H7 (cell line): Measurements from ENCODE around the gene SLC25A30. TPM values are rescaled to one million over a fixed set of nuclear protein-coding genes. Genes with fewer than 3 reads are reported as not detected.
A peak's percentile ranks its signal among the peaks of the same experiment; 100 is the strongest.
"Not testable (repeated sequence)": the region's sequence is repeated elsewhere in the genome, so short reads cannot be mapped to it uniquely, and the experiment has no call there.

Source experiments
- DNase-seq: peaks from one replicate; pipeline ENCODE4 v3.0.0; 2012
- H3K27me3 ChIP-seq: 2 replicates; pipeline ENCODE4 v1.6.0; 2011; ENCODE audit warnings: mild to moderate bottlenecking, low read length; ENCODE audit not compliant: control insufficient read depth, insufficient read depth
- H3K36me3 ChIP-seq: replicated peaks from 2 replicates; pipeline ENCODE4 v1.5.1; 2011; ENCODE audit warnings: low read length; ENCODE audit not compliant: control insufficient read depth, insufficient read depth
- H3K4me3 ChIP-seq: 2 replicates; pipeline ENCODE4 v1.5.1; 2011; ENCODE audit warnings: low read depth, mild to moderate bottlenecking, control low read depth, low read length, moderate library complexity; ENCODE audit not compliant: insufficient read depth
- total RNA-seq: library from RNA; depleted of rRNA; stranded (reverse); fragments of >200 nt; shearing (Covaris generic); gene quantifications from 2 replicates; pipeline ENCODE4 v1.2.3, GENCODE V29; 2014

The SLC25A30 gene
- total RNA-seq, 1 experiment from 2014 or later, result 1.0 TPM

- H3K27me3 ChIP-seq, result peaks cover 5% of the 10 kb centered on the region
- H3K4me3 ChIP-seq, result no peak overlapping the region
- H3K36me3 ChIP-seq, result peaks cover 1% of the 10 kb centered on the region; the same call in 1 of the 2 replicates
- DNase-seq, result no peak
These were observed 5.7 kb downstream of the SLC25A30 start for GRCh38 chr13:45412274-45413049.

GRCh38 chr13:45411631-45412030 lies 6.5 kb downstream of the SLC25A30 start:
- Histone ChIP-seq H3K36me3 (peaks cover 1% of the 10 kb centered on the region; the same call in 1 of the 2 replicates), H3K4me3 (no peak overlapping the region), H3K27me3 (0 out of 2 replicates have a peak, but pooled peaks cover 1% of the 10 kb centered on the region)
- DNase-seq, result no peak

GRCh38 chr13:45411221-45411620 lies 7.0 kb downstream of the SLC25A30 start:
- Histone ChIP-seq H3K36me3 (peaks cover 1% of the 10 kb centered on the region; the same call in 1 of the 2 replicates), H3K27me3 (no peaks in the 10 kb centered on the region), H3K4me3 (no peak overlapping the region)
- DNase-seq, result no peak

- DNase-seq, result no peak
- H3K4me3 ChIP-seq, result no peak overlapping the region
- H3K36me3 ChIP-seq, result peaks cover 1% of the 10 kb centered on the region; the same call in 1 of the 2 replicates
- H3K27me3 ChIP-seq, result no peaks in the 10 kb centered on the region
These were observed 7.7 kb downstream of the SLC25A30 start for GRCh38 chr13:45410466-45410865.

GRCh38 chr13:45410001-45410400 lies 8.2 kb downstream of the SLC25A30 start:
- no peak for DNase-seq

GRCh38 chr13:45406421-45406820 lies 11.8 kb downstream of the SLC25A30 start:
- H3K4me3 ChIP-seq, result no peak overlapping the region
- peaks cover 1% of the 10 kb centered on the region; the same call in 1 of the 2 replicates for H3K36me3 ChIP-seq
- no peak for DNase-seq
- H3K27me3 ChIP-seq, result no peaks in the 10 kb centered on the region

More at GRCh38 chr13:45410001-45410400, 8.2 kb downstream of the SLC25A30 start:
- Histone ChIP-seq H3K36me3 (peaks cover 1% of the 10 kb centered on the region; the same call in 1 of the 2 replicates), H3K4me3 (no peak overlapping the region), H3K27me3 (no peaks in the 10 kb centered on the region)

- DNase-seq, result peak; percentile 3
- peaks cover 4% of the 10 kb centered on the region for H3K36me3 ChIP-seq
- H3K4me3 ChIP-seq, result no peak overlapping the region
- no peaks in the 10 kb centered on the region for H3K27me3 ChIP-seq
These were observed 15.1 kb downstream of the SLC25A30 start for GRCh38 chr13:45403081-45403480.

GRCh38 chr13:45402641-45403040 lies 15.5 kb downstream of the SLC25A30 start:
- peak; percentile 2 for DNase-seq
- no peaks in the 10 kb centered on the region for H3K27me3 ChIP-seq
- H3K36me3 ChIP-seq, result peaks cover 7% of the 10 kb centered on the region
- H3K4me3 ChIP-seq, result no peak overlapping the region

GRCh38 chr13:45401314-45401713 lies 16.9 kb downstream of the SLC25A30 start:
- Histone ChIP-seq H3K36me3 (peaks cover 7% of the 10 kb centered on the region), H3K4me3 (no peak overlapping the region), H3K27me3 (no peaks in the 10 kb centered on the region)
- no peak for DNase-seq

- peaks cover 11% of the 10 kb centered on the region for H3K36me3 ChIP-seq
- peak; percentile 1 for DNase-seq
- no peak overlapping the region for H3K4me3 ChIP-seq
- no peaks in the 10 kb centered on the region for H3K27me3 ChIP-seq
These were observed 19.3 kb downstream of the SLC25A30 start for GRCh38 chr13:45398877-45399276.

- Histone ChIP-seq H3K27me3 (no peaks in the 10 kb centered on the region), H3K36me3 (peaks cover 11% of the 10 kb centered on the region), H3K4me3 (no peak overlapping the region)
- peak; percentile 2 for DNase-seq
These were observed 21.6 kb downstream of the SLC25A30 start for GRCh38 chr13:45396533-45397095.

GRCh38 chr13:45393941-45394570 lies 24.1 kb downstream of the SLC25A30 start:
- no peaks in the 10 kb centered on the region for H3K27me3 ChIP-seq
- peak; percentile 92 for DNase-seq
- no peak overlapping the region for H3K4me3 ChIP-seq
- H3K36me3 ChIP-seq, result peaks cover 9% of the 10 kb centered on the region

- Histone ChIP-seq H3K36me3 (peaks cover 5% of the 10 kb centered on the region), H3K27me3 (no peaks in the 10 kb centered on the region), H3K4me3 (no peak overlapping the region)
- DNase-seq, result no peak
These were observed 25.4 kb downstream of the SLC25A30 start for GRCh38 chr13:45392811-45393210.

GRCh38 chr13:45391926-45392325 lies 26.2 kb downstream of the SLC25A30 start:
- Histone ChIP-seq H3K4me3 (no peak overlapping the region), H3K36me3 (peaks cover 4% of the 10 kb centered on the region), H3K27me3 (no peaks in the 10 kb centered on the region)
- no peak for DNase-seq

GRCh38 chr13:45391128-45391527 lies 27.0 kb downstream of the SLC25A30 start:
- H3K27me3 ChIP-seq, H3K36me3 ChIP-seq, H3K4me3 ChIP-seq, DNase-seq: not testable (repeated sequence)
